Neural progenitor cell (in vitro differentiated cells): ENCODE measurements around the gene TSC22D3. TPM values are rescaled to one million over a fixed set of nuclear protein-coding genes. Genes with fewer than 3 reads are reported as not detected.

Experiments used
- DNase-seq: peaks from one replicate; pipeline ENCODE4 v3.0.0-alpha.2; 2016; ENCODE audit warnings: low spot score
- H2AFZ ChIP-seq: fragments of 200-600 bp; sonication (generic); replicated peaks from 2 replicates; pipeline ENCODE4 v1.6.1; 2016; ENCODE audit warnings: antibody characterized with exemption
- H3F3A ChIP-seq: fragments of 200-600 bp; sonication (generic); 2 replicates; pipeline ENCODE4 v1.6.1; 2016; ENCODE audit warnings: antibody characterized with exemption, low read depth
- H3K27ac ChIP-seq: fragments of 200-600 bp; sonication (generic); 2 replicates; pipeline ENCODE4 v1.5.1; 2016; ENCODE audit warnings: mild to moderate bottlenecking
- H3K27me3 ChIP-seq: fragments of 200-600 bp; sonication (generic); 2 replicates; pipeline ENCODE4 v1.6.1; 2016; ENCODE audit warnings: mild to moderate bottlenecking, moderate library complexity
- H3K36me3 ChIP-seq: fragments of 200-600 bp; sonication (generic); 2 replicates; pipeline ENCODE4 v1.5.1; 2016
- H3K4me1 ChIP-seq: fragments of 200-600 bp; sonication (generic); 2 replicates; pipeline ENCODE4 v1.6.1; 2016; ENCODE audit warnings: mixed run types
- H3K4me2 ChIP-seq: fragments of 200-600 bp; sonication (generic); 2 replicates; pipeline ENCODE4 v1.6.1; 2016
- H3K4me3 ChIP-seq: fragments of 200-600 bp; sonication (generic); 2 replicates; pipeline ENCODE4 v1.5.1; 2016
- H3K79me2 ChIP-seq: fragments of 200-600 bp; sonication (generic); 2 replicates; pipeline ENCODE4 v1.6.1; 2016; ENCODE audit warnings: low read depth
- H3K9ac ChIP-seq: fragments of 200-600 bp; sonication (generic); 2 replicates; pipeline ENCODE4 v1.6.1; 2016
- H3K9me3 ChIP-seq: fragments of 200-600 bp; sonication (generic); 2 replicates; pipeline ENCODE4 v1.5.1; 2016; ENCODE audit warnings: low read depth
- H4K20me1 ChIP-seq: fragments of 200-600 bp; sonication (generic); 2 replicates; pipeline ENCODE4 v1.6.1; 2016; ENCODE audit warnings: low read depth
- H3K27ac Mint-ChIP-seq: 3 replicates; pipeline ENCODE4 v1.8.0; 2021; ENCODE audit warnings: mixed read lengths
- H3K27me3 Mint-ChIP-seq: 2 replicates; pipeline ENCODE4 v1.8.0; 2022; ENCODE audit warnings: low read depth, mild to moderate bottlenecking, inconsistent platforms, moderate library complexity, mixed read lengths; ENCODE audit not compliant: insufficient read depth
- H3K36me3 Mint-ChIP-seq: 3 replicates; pipeline ENCODE4 v1.8.0; 2021; ENCODE audit warnings: mixed read lengths
- H3K4me1 Mint-ChIP-seq: 3 replicates; pipeline ENCODE4 v1.8.0; 2021; ENCODE audit warnings: mixed read lengths
- H3K4me3 Mint-ChIP-seq: 3 replicates; pipeline ENCODE4 v1.8.0; 2021; ENCODE audit warnings: mild to moderate bottlenecking, moderate library complexity, mixed read lengths
- H3K9me3 Mint-ChIP-seq: 3 replicates; pipeline ENCODE4 v1.8.0; 2020; ENCODE audit warnings: mixed read lengths
- EZH2 ChIP-seq: fragments of 200-600 bp; sonication (generic); IDR thresholded peaks from 2 replicates; pipeline ENCODE4 v1.6.1; 2017; ENCODE audit warnings: antibody characterized with exemption, mild to moderate bottlenecking, moderate library complexity
- EZH2phosphoT487 ChIP-seq: fragments of 200-600 bp; sonication (generic); IDR thresholded peaks from 2 replicates; pipeline ENCODE4 v1.6.1; 2017; ENCODE audit warnings: antibody characterized with exemption
- total RNA-seq: library from RNA; depleted of rRNA; stranded (reverse); fragments of >200 nt; gene quantifications from 2 replicates; pipeline ENCODE4 v1.2.3, GENCODE V29; 2015; ENCODE audit warnings: low replicate concordance
- TF ChIP-seq, protein P1 (sequence below): fragments of 200-600 bp; sonication (generic); IDR thresholded peaks from 2 replicates; pipeline ENCODE4 v1.5.1; 2017; ENCODE audit warnings: antibody characterized with exemption, mild to moderate bottlenecking

The TSC22D3 gene
- total RNA-seq, 1 donor from 2014 or later, result 44.9 TPM

DNA sequence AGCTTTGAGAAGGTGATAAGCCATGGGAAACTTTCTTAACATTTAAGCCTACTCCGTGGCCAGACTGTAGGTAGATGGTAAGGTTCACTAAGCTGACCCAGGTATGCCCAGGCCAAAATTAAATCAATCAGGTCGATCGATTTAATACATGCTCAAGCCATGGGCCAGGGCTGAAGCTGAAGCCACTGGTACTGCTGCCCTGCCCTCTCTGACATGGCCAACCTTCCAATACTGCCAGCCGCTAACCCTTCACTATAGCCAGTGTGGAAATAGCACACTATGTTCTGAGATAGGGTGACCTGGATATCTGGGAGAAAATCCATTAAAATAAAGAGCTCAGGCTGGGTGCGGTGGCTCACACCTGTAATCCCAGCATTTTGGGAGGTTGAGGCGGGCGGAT is 31.6 kb downstream of the TSC22D3 start:
- H4K20me1 ChIP-seq, result no peaks in the 10 kb centered on the region
- no peak overlapping the region for H3K27ac ChIP-seq
- no peak overlapping the region for H3K4me2 ChIP-seq
- Mint-ChIP-seq H3K9me3 (no peaks in the 10 kb centered on the region), H3K36me3 (no peaks in the 10 kb centered on the region), H3K27ac (no peak overlapping the region), H3K4me1 (peaks cover 46% of the 10 kb centered on the region), H3K27me3 (peaks cover 13% of the 10 kb centered on the region), H3K4me3 (no peak overlapping the region)
- H3K4me3 ChIP-seq, result no peak overlapping the region
- H3F3A ChIP-seq, result peaks cover 9% of the 10 kb centered on the region
- H3K4me1 ChIP-seq, result peaks cover 28% of the 10 kb centered on the region
- H3K9ac ChIP-seq, result no peak overlapping the region
- no peaks in the 10 kb centered on the region for H3K27me3 ChIP-seq
- TF ChIP-seq EZH2 (no peak), EZH2phosphoT487 (no peak)
- TF ChIP-seq, protein P1, sequence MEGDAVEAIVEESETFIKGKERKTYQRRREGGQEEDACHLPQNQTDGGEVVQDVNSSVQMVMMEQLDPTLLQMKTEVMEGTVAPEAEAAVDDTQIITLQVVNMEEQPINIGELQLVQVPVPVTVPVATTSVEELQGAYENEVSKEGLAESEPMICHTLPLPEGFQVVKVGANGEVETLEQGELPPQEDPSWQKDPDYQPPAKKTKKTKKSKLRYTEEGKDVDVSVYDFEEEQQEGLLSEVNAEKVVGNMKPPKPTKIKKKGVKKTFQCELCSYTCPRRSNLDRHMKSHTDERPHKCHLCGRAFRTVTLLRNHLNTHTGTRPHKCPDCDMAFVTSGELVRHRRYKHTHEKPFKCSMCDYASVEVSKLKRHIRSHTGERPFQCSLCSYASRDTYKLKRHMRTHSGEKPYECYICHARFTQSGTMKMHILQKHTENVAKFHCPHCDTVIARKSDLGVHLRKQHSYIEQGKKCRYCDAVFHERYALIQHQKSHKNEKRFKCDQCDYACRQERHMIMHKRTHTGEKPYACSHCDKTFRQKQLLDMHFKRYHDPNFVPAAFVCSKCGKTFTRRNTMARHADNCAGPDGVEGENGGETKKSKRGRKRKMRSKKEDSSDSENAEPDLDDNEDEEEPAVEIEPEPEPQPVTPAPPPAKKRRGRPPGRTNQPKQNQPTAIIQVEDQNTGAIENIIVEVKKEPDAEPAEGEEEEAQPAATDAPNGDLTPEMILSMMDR, result no peak
- H3K36me3 ChIP-seq, result no peaks in the 10 kb centered on the region
- H2AFZ ChIP-seq, result no peak overlapping the region
- no peaks in the 10 kb centered on the region for H3K79me2 ChIP-seq
- DNase-seq, result no peak
- H3K9me3 ChIP-seq, result no peaks in the 10 kb centered on the region

DNA sequence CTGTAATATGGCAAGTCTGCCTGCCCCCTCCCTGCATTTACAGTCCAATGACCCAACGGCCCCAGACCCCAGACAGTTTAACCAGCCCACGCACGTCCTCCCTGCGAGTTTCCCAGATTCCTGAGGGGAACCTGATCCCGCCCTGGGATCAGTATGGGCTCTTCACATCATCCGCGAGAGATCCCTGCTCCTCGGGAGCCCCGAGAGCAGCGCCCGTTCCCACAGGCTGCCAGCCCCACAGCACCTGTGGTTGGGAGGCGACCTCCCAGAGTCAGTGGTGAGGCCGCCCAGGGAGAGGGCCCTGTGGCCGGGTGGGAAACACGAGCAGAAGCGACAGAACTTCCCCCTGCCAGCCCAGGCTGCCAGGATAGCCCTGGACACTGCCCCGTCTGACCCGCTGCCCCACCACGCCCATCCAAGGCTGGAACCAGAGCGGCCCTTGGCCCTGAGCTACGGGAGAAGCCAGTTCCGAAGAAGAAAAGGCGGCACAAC is 32.8 kb downstream of the TSC22D3 start:
- no peak for DNase-seq
- no peaks in the 10 kb centered on the region for H3K27me3 ChIP-seq
- peak overlapping the region; percentile 36 for H3K4me3 ChIP-seq
- TF ChIP-seq EZH2phosphoT487, result no peak
- TF ChIP-seq EZH2, result no peak
- TF ChIP-seq, protein P1, result no peak
- H3K4me2 ChIP-seq, result peak overlapping the region; percentile 77
- H3K9me3 ChIP-seq, result no peaks in the 10 kb centered on the region
- no peak overlapping the region for H3K9ac ChIP-seq
- H3K4me1 Mint-ChIP-seq, result peaks cover 38% of the 10 kb centered on the region
- peaks cover 11% of the 10 kb centered on the region for H3K27me3 Mint-ChIP-seq
- H4K20me1 ChIP-seq, result no peaks in the 10 kb centered on the region
- no peaks in the 10 kb centered on the region for H3K36me3 Mint-ChIP-seq
- H3K36me3 ChIP-seq, result no peaks in the 10 kb centered on the region
- H3F3A ChIP-seq, result peaks cover 9% of the 10 kb centered on the region
- peak overlapping the region; percentile 93 for H2AFZ ChIP-seq
- H3K9me3 Mint-ChIP-seq, result no peaks in the 10 kb centered on the region
- no peak overlapping the region for H3K27ac ChIP-seq
- H3K4me1 ChIP-seq, result peaks cover 26% of the 10 kb centered on the region
- H3K4me3 Mint-ChIP-seq, result peak overlapping the region; percentile 66
- peak overlapping the region; percentile 95 for H3K27ac Mint-ChIP-seq
- no peaks in the 10 kb centered on the region for H3K79me2 ChIP-seq

DNA sequence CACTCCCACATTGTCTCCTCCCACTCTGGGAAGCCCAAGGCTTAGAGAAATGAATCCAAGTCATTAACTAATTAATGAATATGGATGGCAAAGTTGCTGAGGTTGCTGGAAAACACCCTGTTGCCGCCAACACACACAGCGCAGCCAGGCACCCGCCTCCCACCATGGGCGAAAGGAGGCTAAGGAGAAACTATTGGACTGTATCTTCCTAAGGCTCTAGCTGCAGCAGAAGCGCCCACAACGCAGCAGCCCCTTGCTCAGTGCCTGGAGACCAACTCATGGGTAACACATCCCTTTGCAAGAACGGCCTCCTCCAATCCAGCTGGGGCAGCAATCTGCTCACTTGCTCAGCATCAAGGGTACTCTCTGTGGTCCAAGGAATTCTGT is 34.2 kb downstream of the TSC22D3 start:
- Histone ChIP-seq H3K4me1 (peaks cover 26% of the 10 kb centered on the region), H3K36me3 (no peaks in the 10 kb centered on the region), H3K9me3 (no peaks in the 10 kb centered on the region), H4K20me1 (no peaks in the 10 kb centered on the region), H3K4me2 (peak overlapping the region; percentile 77), H3K79me2 (no peaks in the 10 kb centered on the region), H3K9ac (no peak overlapping the region), H3F3A (peaks cover 14% of the 10 kb centered on the region), H2AFZ (peak overlapping the region; percentile 93), H3K27ac (no peak overlapping the region), H3K4me3 (peak overlapping the region; percentile 36), H3K27me3 (no peaks in the 10 kb centered on the region)
- Mint-ChIP-seq H3K27ac (peak overlapping the region; percentile 95), H3K4me3 (no peak overlapping the region), H3K27me3 (peaks cover 13% of the 10 kb centered on the region), H3K36me3 (no peaks in the 10 kb centered on the region), H3K4me1 (peaks cover 39% of the 10 kb centered on the region), H3K9me3 (no peaks in the 10 kb centered on the region)
- no peak for TF ChIP-seq EZH2phosphoT487
- TF ChIP-seq, protein P1, result no peak
- no peak for TF ChIP-seq EZH2
- DNase-seq, result no peak
